ENCODE measurements around the gene BCLAF1.

DNA sequence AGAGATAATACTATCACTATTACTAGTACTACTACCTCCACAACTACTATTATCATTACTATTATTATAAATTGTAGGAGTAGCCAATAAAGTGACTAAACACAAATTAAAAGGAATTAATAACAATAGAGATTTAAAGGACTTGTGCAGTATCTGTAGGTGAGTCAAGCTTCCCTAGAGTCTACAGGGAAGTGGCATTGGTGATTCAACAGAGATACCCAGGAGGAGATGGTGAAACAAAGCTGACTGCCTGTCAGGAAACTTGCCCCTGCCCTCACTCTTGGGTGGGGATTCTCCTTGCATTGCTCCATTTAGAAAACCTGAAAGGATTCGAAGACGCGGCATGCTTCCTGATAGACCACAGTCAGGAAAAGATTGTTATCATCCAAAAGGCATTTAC lies 23.3 kb upstream of the BCLAF1 start:
- no peak for TF ChIP-seq EZH2 (IDR thresholded peaks at IDR 0.05)
- TF ChIP-seq POLR2AphosphoS5 (IDR thresholded peaks at IDR 0.05; ENCODE audit: borderline replicate concordance, low read depth, low read length) = no peak
- no peak for TF ChIP-seq FOXP2 (optimal IDR thresholded peaks at IDR 0.05; ENCODE audit: control extremely low read depth, extremely low read length, insufficient read depth)
